ENCODE data around the gene PTPN6. TPM values are rescaled to one million over a fixed set of nuclear protein-coding genes. Genes with fewer than 3 reads are reported as not detected.

Gene PTPN6
- total and polyA plus RNA-seq, 9 of the 15 experiments (the other 6 are each of a cell fraction or from before 2014, with no cell fraction given) = 1.5 to 5.1 (median 3.9) TPM

DNA sequence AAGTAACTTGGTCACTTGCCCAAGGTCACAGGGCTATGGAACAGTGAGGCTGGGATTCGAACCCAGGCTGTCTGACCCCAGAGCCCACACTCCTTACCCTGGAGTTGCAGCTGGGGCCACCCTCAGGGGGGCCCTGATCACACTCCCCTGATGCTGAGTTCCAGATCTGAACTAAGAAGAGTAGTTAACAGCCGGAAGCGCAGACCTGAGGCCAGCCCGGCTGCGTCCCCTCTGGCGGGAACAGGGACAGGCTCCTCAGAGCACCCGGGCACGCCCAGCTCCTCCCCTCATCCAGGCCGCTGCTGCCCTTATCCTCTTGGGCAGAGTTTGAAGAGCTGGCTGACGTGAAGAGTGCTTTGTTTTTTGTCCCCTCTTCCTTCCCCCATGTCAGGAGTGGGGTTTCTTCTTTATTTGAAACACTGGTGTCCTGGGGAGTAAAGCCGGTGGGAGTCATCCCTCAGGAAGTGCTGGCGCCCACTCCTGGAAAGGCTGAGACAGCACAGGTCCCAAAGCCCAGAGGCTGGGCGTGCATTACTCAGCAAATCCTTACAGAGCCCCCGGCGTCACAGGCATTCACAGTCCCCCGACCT, 10.6 kb downstream of the PTPN6 start (continued):
- TF ChIP-seq, protein P1, sequence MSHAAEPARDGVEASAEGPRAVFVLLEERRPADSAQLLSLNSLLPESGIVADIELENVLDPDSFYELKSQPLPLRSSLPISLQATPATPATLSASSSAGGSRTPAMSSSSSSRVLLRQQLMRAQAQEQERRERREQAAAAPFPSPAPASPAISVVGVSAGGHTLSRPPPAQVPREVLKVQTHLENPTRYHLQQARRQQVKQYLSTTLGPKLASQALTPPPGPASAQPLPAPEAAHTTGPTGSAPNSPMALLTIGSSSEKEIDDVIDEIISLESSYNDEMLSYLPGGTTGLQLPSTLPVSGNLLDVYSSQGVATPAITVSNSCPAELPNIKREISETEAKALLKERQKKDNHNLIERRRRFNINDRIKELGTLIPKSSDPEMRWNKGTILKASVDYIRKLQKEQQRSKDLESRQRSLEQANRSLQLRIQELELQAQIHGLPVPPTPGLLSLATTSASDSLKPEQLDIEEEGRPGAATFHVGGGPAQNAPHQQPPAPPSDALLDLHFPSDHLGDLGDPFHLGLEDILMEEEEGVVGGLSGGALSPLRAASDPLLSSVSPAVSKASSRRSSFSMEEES (CRISPR knock-in tag; IDR thresholded peaks at IDR 0.05) = no peak
- TF ChIP-seq ZMIZ1 (IDR thresholded peaks at IDR 0.05; ENCODE audit: low read depth in 2 of 2, low read length in 2 of 2) (no peak), ZNF12 (CRISPR knock-in tag; IDR thresholded peaks at IDR 0.05) (no peak), ZNF445 (CRISPR knock-in tag; IDR thresholded peaks at IDR 0.05; ENCODE audit: low read depth) (no peak), HDGF (IDR thresholded peaks at IDR 0.05) (no peak), CHD7 (IDR thresholded peaks at IDR 0.05; ENCODE audit: low read depth, low read length) (no peak), RB1 (IDR thresholded peaks at IDR 0.05; ENCODE audit: low read depth) (peak; percentile 40; the same call in 1 of the 2 replicates), SMARCA5 (IDR thresholded peaks at IDR 0.05) (no peak), CBX5 (IDR thresholded peaks at IDR 0.05; ENCODE audit: borderline replicate concordance, low read depth) (no peak)

Measured in K562 (cell line).